Type B pancreatic cell (in vitro differentiated cells): Measurements from ENCODE around the gene INPP5J. TPM values are rescaled to one million over a fixed set of nuclear protein-coding genes. Genes with fewer than 3 reads are reported as not detected.
A peak's percentile ranks its signal among the peaks of the same experiment; 100 is the strongest.

Experiments
- DNase-seq: peaks from one replicate; pipeline ENCODE4 v3.0.0; 2021; ENCODE audit warnings: mixed read lengths; ENCODE audit not compliant: unreplicated experiment; ENCODE audit errors: extremely low spot score
- H3K27ac Mint-ChIP-seq: 2 replicates; pipeline ENCODE4 v1.8.0; 2021; ENCODE audit warnings: mild to moderate bottlenecking, mixed read lengths
- H3K27me3 Mint-ChIP-seq: 2 replicates; pipeline ENCODE4 v1.8.0; 2021; ENCODE audit warnings: mixed read lengths
- H3K36me3 Mint-ChIP-seq: 2 replicates; pipeline ENCODE4 v1.8.0; 2021; ENCODE audit warnings: mixed read lengths
- H3K4me1 Mint-ChIP-seq: one replicate; pipeline ENCODE4 v1.8.0; 2021; ENCODE audit warnings: mixed read lengths; ENCODE audit not compliant: unreplicated experiment
- H3K4me3 Mint-ChIP-seq: 2 replicates; pipeline ENCODE4 v1.8.0; 2021; ENCODE audit warnings: mild to moderate bottlenecking, mixed read lengths
- H3K9me3 Mint-ChIP-seq: 2 replicates; pipeline ENCODE4 v1.8.0; 2021; ENCODE audit warnings: mixed read lengths
- CTCF ChIP-seq: fragments of 200-600 bp; sonication (generic); conservative IDR thresholded peaks from 2 replicates; pipeline ENCODE4 v1.5.0; 2021; ENCODE audit warnings: antibody characterized with exemption, mild to moderate bottlenecking
- total RNA-seq: library from RNA; stranded (reverse); gene quantifications from 2 replicates; pipeline ENCODE4 v1.2.1, GENCODE V29; 2021; ENCODE audit warnings: low replicate concordance

Gene INPP5J
- total RNA-seq, 1 donor from 2014 or later = 8.7 TPM

- Mint-ChIP-seq H3K36me3 (no peaks in the 10 kb centered on the region), H3K27me3 (peaks cover 12% of the 10 kb centered on the region), H3K4me3 (no peak overlapping the region), H3K4me1 (peaks cover 10% of the 10 kb centered on the region), H3K27ac (no peak overlapping the region), H3K9me3 (no peaks in the 10 kb centered on the region)
- no peak for DNase-seq
- TF ChIP-seq CTCF = no peak
Measured at GRCh38 chr22:31120230-31120629, 2.5 kb upstream of the INPP5J start.

GRCh38 chr22:31120642-31121041 lies 2.1 kb upstream of the INPP5J start:
- no peaks in the 10 kb centered on the region for H3K36me3 Mint-ChIP-seq
- no peaks in the 10 kb centered on the region for H3K9me3 Mint-ChIP-seq
- peaks cover 10% of the 10 kb centered on the region for H3K4me1 Mint-ChIP-seq
- TF ChIP-seq CTCF = no peak
- no peak overlapping the region for H3K4me3 Mint-ChIP-seq
- DNase-seq = no peak
- no peak overlapping the region for H3K27ac Mint-ChIP-seq
- H3K27me3 Mint-ChIP-seq = peaks cover 12% of the 10 kb centered on the region

- no peak for TF ChIP-seq CTCF
- DNase-seq = no peak
- Mint-ChIP-seq H3K36me3 (no peaks in the 10 kb centered on the region), H3K27me3 (peaks cover 12% of the 10 kb centered on the region), H3K9me3 (no peaks in the 10 kb centered on the region), H3K4me1 (peaks cover 10% of the 10 kb centered on the region), H3K27ac (no peak overlapping the region), H3K4me3 (no peak overlapping the region)
Measured at GRCh38 chr22:31121403-31121802, 1.4 kb upstream of the INPP5J start.

GRCh38 chr22:31122196-31122531 lies 602 bp upstream of the INPP5J start:
- Mint-ChIP-seq H3K4me1 (peaks cover 10% of the 10 kb centered on the region), H3K36me3 (no peaks in the 10 kb centered on the region), H3K27me3 (peaks cover 12% of the 10 kb centered on the region), H3K9me3 (no peaks in the 10 kb centered on the region), H3K27ac (peak overlapping the region; percentile 77), H3K4me3 (peak overlapping the region; percentile 76)
- no peak for DNase-seq
- no peak for TF ChIP-seq CTCF

GRCh38 chr22:31123292-31123602 lies 481 bp downstream of the INPP5J start:
- Mint-ChIP-seq H3K4me1 (peaks cover 10% of the 10 kb centered on the region), H3K27me3 (peaks cover 12% of the 10 kb centered on the region), H3K9me3 (no peaks in the 10 kb centered on the region), H3K4me3 (peak overlapping the region; percentile 83), H3K27ac (peak overlapping the region; percentile 41), H3K36me3 (no peaks in the 10 kb centered on the region)
- no peak for DNase-seq
- no peak for TF ChIP-seq CTCF

GRCh38 chr22:31124290-31124689 lies 1.5 kb downstream of the INPP5J start:
- TF ChIP-seq CTCF = no peak
- Mint-ChIP-seq H3K4me3 (peak overlapping the region; percentile 35), H3K9me3 (no peaks in the 10 kb centered on the region), H3K27me3 (peaks cover 8% of the 10 kb centered on the region), H3K36me3 (no peaks in the 10 kb centered on the region), H3K4me1 (peaks cover 10% of the 10 kb centered on the region), H3K27ac (no peak overlapping the region)
- DNase-seq = no peak
